Measurements from ENCODE around the gene PHACTR1.

PHACTR1 gene

DNA sequence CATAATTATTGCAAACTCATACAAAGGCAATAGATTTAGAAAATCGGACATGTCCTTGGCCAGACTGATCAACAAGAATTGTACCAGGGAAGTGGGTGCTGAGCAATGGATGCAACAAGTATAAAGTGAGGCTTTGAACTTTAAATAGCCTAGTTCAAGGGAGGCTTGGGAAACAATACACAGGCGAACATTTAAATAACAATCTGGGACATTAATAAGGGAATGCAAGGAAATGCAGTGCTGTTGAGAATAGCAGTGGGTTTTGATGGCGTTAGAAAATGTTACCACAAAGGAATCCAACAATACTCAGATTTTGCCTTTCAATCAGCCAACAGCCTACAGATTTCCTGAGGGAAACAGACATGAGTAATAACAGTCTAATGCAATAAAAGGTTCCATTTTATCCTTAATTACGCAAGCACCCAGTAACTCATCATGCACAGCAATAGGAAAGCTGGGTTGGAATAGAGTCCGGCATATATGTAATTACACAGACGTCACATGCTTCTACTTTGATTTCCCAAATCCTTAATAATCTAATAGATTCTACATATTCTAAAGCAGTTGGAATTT lies 134.6 kb downstream of the PHACTR1 start:
- Histone ChIP-seq H3K36me3 (no peaks in the 10 kb centered on the region), H3K4me2 (no peak overlapping the region), H3K27me3 (no peaks in the 10 kb centered on the region), H4K20me1 (no peaks in the 10 kb centered on the region), H3K4me1 (no peaks in the 10 kb centered on the region), H3K27ac (no peak overlapping the region), H3K9me3 (replicated peaks in 1 of 11) (peaks cover 0 to 3% (median 0%) of the 10 kb centered on the region in 11 experiments; a peak in 1 of 22 replicates), H3K9ac (no peak overlapping the region), H3K4me3 (no peak overlapping the region)
- TF ChIP-seq Cebpa-rat (IDR thresholded peaks at IDR 0.05), result no peak

- H4K20me1 ChIP-seq, result no peaks in the 10 kb centered on the region
- no peak overlapping the region for H3K4me3 ChIP-seq
- no peaks in the 10 kb centered on the region for H3K9me3 ChIP-seq (replicated peaks in 1 of 11)
- no peaks in the 10 kb centered on the region for H3K4me1 ChIP-seq
- H3K27ac ChIP-seq, result no peak overlapping the region
- H3K4me2 ChIP-seq, result no peak overlapping the region
- no peak for TF ChIP-seq Cebpa-rat (IDR thresholded peaks at IDR 0.05)
- H3K9ac ChIP-seq, result no peak overlapping the region
- H3K27me3 ChIP-seq, result no peaks in the 10 kb centered on the region
- no peaks in the 10 kb centered on the region for H3K36me3 ChIP-seq
Measured at GRCh38 chr6:12861603-12862002, 145.0 kb downstream of the PHACTR1 start.

DNA sequence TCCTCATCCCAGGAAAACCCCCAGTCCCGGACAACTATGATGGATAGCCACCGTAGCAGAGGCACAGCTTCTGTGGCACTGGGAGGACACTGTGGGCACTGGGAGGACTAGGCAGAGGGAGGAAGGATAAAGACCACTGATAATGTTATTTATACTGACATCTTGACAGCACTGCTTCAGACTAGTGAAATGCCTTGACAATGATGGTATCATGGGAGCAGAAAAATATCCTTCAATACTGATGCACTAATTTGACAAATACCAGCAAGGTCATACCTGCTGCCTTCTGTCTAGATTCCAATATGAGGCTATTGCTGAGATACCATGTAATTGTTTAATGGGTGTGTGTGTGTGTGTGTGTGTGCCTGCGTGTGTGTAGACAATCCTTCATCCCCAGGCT lies 148.6 kb downstream of the PHACTR1 start:
- H3K4me2 ChIP-seq, result no peak overlapping the region
- TF ChIP-seq Cebpa-rat (IDR thresholded peaks at IDR 0.05), result no peak
- H3K27me3 ChIP-seq, result no peaks in the 10 kb centered on the region
- no peak overlapping the region for H3K27ac ChIP-seq
- no peaks in the 10 kb centered on the region for H3K36me3 ChIP-seq
- H3K9ac ChIP-seq, result no peak overlapping the region
- no peak overlapping the region for H3K4me3 ChIP-seq
- no peaks in the 10 kb centered on the region for H3K9me3 ChIP-seq (replicated peaks in 1 of 11)
- H3K4me1 ChIP-seq, result no peaks in the 10 kb centered on the region
- H4K20me1 ChIP-seq, result no peaks in the 10 kb centered on the region

GRCh38 chr6:12865671-12866181 lies 149.2 kb downstream of the PHACTR1 start:
- Histone ChIP-seq H3K9ac (no peak overlapping the region), H3K4me1 (no peaks in the 10 kb centered on the region), H3K4me3 (no peak overlapping the region), H3K36me3 (no peaks in the 10 kb centered on the region), H3K9me3 (replicated peaks in 1 of 11) (no peaks in the 10 kb centered on the region), H4K20me1 (no peaks in the 10 kb centered on the region), H3K27ac (no peak overlapping the region), H3K27me3 (no peaks in the 10 kb centered on the region), H3K4me2 (no peak overlapping the region)
- TF ChIP-seq Cebpa-rat (IDR thresholded peaks at IDR 0.05), result no peak

DNA sequence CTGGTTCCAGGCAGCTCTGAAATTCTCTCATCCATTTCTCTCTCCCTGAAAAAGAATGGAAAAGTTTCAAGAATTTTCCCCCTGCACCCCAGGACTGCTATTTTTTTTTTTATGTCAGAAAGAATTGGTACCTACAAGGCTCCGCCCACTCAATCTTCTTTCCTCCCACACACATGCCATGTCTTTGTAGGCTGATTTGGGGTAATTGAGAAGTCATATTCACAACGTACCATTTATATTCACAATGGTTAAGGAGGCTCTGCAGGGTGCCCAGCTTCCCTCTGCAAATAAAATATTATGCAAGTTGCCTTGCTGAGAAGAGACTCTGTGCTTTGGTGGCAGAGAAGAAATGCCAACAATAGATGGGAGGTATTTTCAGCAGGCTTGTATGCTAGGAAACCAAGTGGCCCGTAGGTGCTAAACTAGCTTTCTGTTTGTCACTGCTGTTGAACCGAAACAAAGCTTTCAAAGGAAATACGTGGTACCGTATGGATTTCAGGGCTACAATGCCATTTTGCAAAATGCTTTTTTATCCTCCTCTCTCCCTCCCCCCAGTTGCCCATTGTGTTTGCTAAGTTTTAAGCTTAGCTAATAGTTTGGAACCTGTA lies 150.0 kb downstream of the PHACTR1 start:
- H3K9ac ChIP-seq, result no peak overlapping the region
- no peaks in the 10 kb centered on the region for H3K4me1 ChIP-seq
- no peak overlapping the region for H3K4me3 ChIP-seq
- no peaks in the 10 kb centered on the region for H3K27me3 ChIP-seq
- H3K27ac ChIP-seq, result no peak overlapping the region
- H3K36me3 ChIP-seq, result no peaks in the 10 kb centered on the region
- TF ChIP-seq Cebpa-rat (IDR thresholded peaks at IDR 0.05), result no peak
- H4K20me1 ChIP-seq, result no peaks in the 10 kb centered on the region
- H3K9me3 ChIP-seq (replicated peaks in 1 of 11), result no peaks in the 10 kb centered on the region
- H3K4me2 ChIP-seq, result no peak overlapping the region

DNA sequence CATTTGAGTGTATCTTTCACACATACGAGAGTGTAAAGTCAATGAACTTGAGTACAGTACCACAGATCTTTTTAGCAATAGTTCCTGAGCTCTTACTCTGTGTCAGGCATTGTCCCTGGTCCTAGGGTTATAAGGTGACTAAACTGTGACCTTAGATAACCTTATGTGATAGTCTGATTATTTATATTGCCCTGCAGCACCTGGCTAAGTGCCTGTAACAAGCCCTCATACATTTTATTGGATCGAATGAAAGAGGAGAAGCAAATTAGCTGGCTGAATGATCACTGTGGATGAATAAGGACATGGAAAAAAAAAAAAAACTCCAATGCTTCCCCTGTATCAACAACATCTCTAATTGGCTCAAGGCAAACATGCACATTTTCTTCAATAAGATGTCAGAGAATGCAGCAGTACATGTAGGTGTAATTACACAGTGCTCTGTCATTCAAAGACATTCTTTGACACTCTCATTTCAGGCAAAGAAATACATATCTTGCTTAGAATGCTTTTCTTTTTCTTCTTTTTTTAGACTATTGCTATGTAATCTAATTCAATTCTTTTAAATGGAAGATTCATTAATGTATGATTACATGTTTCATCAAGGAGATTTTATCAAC lies 153.4 kb downstream of the PHACTR1 start:
- H3K4me1 ChIP-seq, result no peaks in the 10 kb centered on the region
- no peaks in the 10 kb centered on the region for H4K20me1 ChIP-seq
- H3K9me3 ChIP-seq (replicated peaks in 1 of 11), result no peaks in the 10 kb centered on the region
- no peak overlapping the region for H3K4me2 ChIP-seq
- no peak for TF ChIP-seq Cebpa-rat (IDR thresholded peaks at IDR 0.05)
- H3K27me3 ChIP-seq, result no peaks in the 10 kb centered on the region
- no peaks in the 10 kb centered on the region for H3K36me3 ChIP-seq
- H3K4me3 ChIP-seq, result no peak overlapping the region
- H3K9ac ChIP-seq, result no peak overlapping the region
- H3K27ac ChIP-seq, result no peak overlapping the region

DNA sequence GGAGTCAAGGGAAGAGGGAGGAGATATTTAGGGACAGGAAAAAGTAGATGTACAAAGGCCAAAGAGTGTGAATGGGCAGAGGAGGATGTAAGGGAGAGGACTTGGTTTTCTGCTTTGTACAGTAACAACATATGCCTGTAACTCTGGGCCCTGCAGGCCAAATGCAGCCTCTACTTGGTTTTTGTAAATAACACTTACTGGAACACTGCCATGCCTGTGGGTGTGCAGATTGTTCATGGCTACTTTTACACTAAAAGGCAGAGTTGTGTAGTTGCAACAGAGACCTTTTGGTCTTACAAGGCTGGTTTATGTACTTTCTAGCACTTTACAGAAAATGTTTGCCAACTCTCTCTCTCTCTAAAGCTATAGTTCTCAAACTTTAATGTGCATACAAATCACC lies 157.1 kb downstream of the PHACTR1 start:
- Histone ChIP-seq H3K4me1 (no peaks in the 10 kb centered on the region), H3K4me2 (no peak overlapping the region), H3K9me3 (replicated peaks in 1 of 11) (no peaks in the 10 kb centered on the region), H3K4me3 (no peak overlapping the region), H4K20me1 (no peaks in the 10 kb centered on the region), H3K27me3 (no peaks in the 10 kb centered on the region), H3K9ac (no peak overlapping the region), H3K36me3 (no peaks in the 10 kb centered on the region), H3K27ac (no peak overlapping the region)
- no peak for TF ChIP-seq Cebpa-rat (IDR thresholded peaks at IDR 0.05)

- Histone ChIP-seq H3K4me2 (no peak overlapping the region), H3K4me1 (no peaks in the 10 kb centered on the region), H3K36me3 (no peaks in the 10 kb centered on the region), H3K27me3 (no peaks in the 10 kb centered on the region), H3K9ac (no peak overlapping the region), H3K27ac (no peak overlapping the region), H4K20me1 (no peaks in the 10 kb centered on the region), H3K9me3 (replicated peaks in 1 of 11) (no peaks in the 10 kb centered on the region), H3K4me3 (no peak overlapping the region)
- TF ChIP-seq Cebpa-rat (IDR thresholded peaks at IDR 0.05), result no peak
Measured at GRCh38 chr6:12875051-12875450, 158.5 kb downstream of the PHACTR1 start.

- Histone ChIP-seq H3K9me3 (replicated peaks in 1 of 11) (no peaks in the 10 kb centered on the region), H3K4me2 (no peak overlapping the region), H4K20me1 (no peaks in the 10 kb centered on the region), H3K4me1 (no peaks in the 10 kb centered on the region), H3K27ac (no peak overlapping the region), H3K4me3 (no peak overlapping the region), H3K9ac (no peak overlapping the region), H3K27me3 (no peaks in the 10 kb centered on the region), H3K36me3 (no peaks in the 10 kb centered on the region)
- no peak for TF ChIP-seq Cebpa-rat (IDR thresholded peaks at IDR 0.05)
Measured at GRCh38 chr6:12878741-12879140, 162.2 kb downstream of the PHACTR1 start.
